NCI-H2029 treated with DMSO at 0.1 percent for 48 hours (cell line): ENCODE results near the gene NDUFA8.
"Not testable (repeated sequence)": the region's sequence is repeated elsewhere in the genome, so short reads cannot be mapped to it uniquely, and the experiment has no call there.

ENCODE experiments used
- DNase-seq: peaks from one replicate; lab custom pipeline; 2025; lab: John Stamatoyannopoulos, UW

NDUFA8 gene

GRCh38 chr9:122121391-122121790, 38.2 kb downstream of the NDUFA8 start:
- no peak for DNase-seq

- DNase-seq = no peak
These were observed 39.1 kb downstream of the NDUFA8 start for GRCh38 chr9:122120316-122121071.

GRCh38 chr9:122119721-122120120, 39.9 kb downstream of the NDUFA8 start:
- no peak for DNase-seq

- DNase-seq = no peak
These were observed 40.4 kb downstream of the NDUFA8 start for GRCh38 chr9:122119166-122119521.

GRCh38 chr9:122118343-122119165, 41.0 kb downstream of the NDUFA8 start:
- DNase-seq = no peak

GRCh38 chr9:122117241-122117640, 42.3 kb downstream of the NDUFA8 start:
- not testable (repeated sequence) for DNase-seq

GRCh38 chr9:122116448-122117173, 43.0 kb downstream of the NDUFA8 start:
- no peak for DNase-seq

GRCh38 chr9:122116040-122116439, 43.5 kb downstream of the NDUFA8 start:
- no peak for DNase-seq

- no peak for DNase-seq
These were observed 44.2 kb downstream of the NDUFA8 start for GRCh38 chr9:122115176-122116035.

GRCh38 chr9:122113574-122113973, 46.0 kb downstream of the NDUFA8 start:
- DNase-seq = no peak

- DNase-seq = no peak
These were observed 47.3 kb downstream of the NDUFA8 start for GRCh38 chr9:122112238-122112637.

- DNase-seq = no peak
These were observed 48.0 kb downstream of the NDUFA8 start for GRCh38 chr9:122111413-122112085.

- no peak for DNase-seq
These were observed 49.3 kb downstream of the NDUFA8 start for GRCh38 chr9:122110100-122110833.

- DNase-seq = no peak
These were observed 50.4 kb downstream of the NDUFA8 start for GRCh38 chr9:122109035-122109813.

- DNase-seq = no peak
These were observed 52.2 kb downstream of the NDUFA8 start for GRCh38 chr9:122107291-122107805.

- no peak for DNase-seq
These were observed 53.0 kb downstream of the NDUFA8 start for GRCh38 chr9:122106576-122106975.

GRCh38 chr9:122103985-122104384, 55.6 kb downstream of the NDUFA8 start:
- DNase-seq = no peak

- no peak for DNase-seq
These were observed 57.4 kb downstream of the NDUFA8 start for GRCh38 chr9:122102156-122102555.

- DNase-seq = no peak
These were observed 58.8 kb downstream of the NDUFA8 start for GRCh38 chr9:122100756-122101155.
